ENCODE data around the gene CHST1. TPM values are rescaled to one million over a fixed set of nuclear protein-coding genes. Genes with fewer than 3 reads are reported as not detected.

Gene CHST1
- total RNA-seq, 1 experiment from 2014 or later: not detected

GRCh38 chr11:45614196-45614828 lies 51.1 kb downstream of the CHST1 start:
- DNase-seq (ENCODE audit: extremely low read depth, low read depth): no peak

- DNase-seq (ENCODE audit: extremely low read depth, low read depth): no peak
Measured at GRCh38 chr11:45610627-45611026, 54.8 kb downstream of the CHST1 start.

- no peak for DNase-seq (ENCODE audit: extremely low read depth, low read depth)
Measured at GRCh38 chr11:45609902-45610301, 55.5 kb downstream of the CHST1 start.

GRCh38 chr11:45609337-45609736 lies 56.1 kb downstream of the CHST1 start:
- no peak for DNase-seq (ENCODE audit: extremely low read depth, low read depth)

- no peak for DNase-seq (ENCODE audit: extremely low read depth, low read depth)
Measured at GRCh38 chr11:45607995-45608394, 57.4 kb downstream of the CHST1 start.

- DNase-seq (ENCODE audit: extremely low read depth, low read depth): no peak
Measured at GRCh38 chr11:45606514-45607281, 58.7 kb downstream of the CHST1 start.

- DNase-seq (ENCODE audit: extremely low read depth, low read depth): no peak
Measured at GRCh38 chr11:45605051-45605450, 60.4 kb downstream of the CHST1 start.

- DNase-seq (ENCODE audit: extremely low read depth, low read depth): no peak
Measured at GRCh38 chr11:45603946-45604682, 61.3 kb downstream of the CHST1 start.

- DNase-seq (ENCODE audit: extremely low read depth, low read depth): no peak
Measured at GRCh38 chr11:45599161-45599943, 66.1 kb downstream of the CHST1 start.

Small RNAs within 50 kb of the gene (small RNA-seq; reads per million reads assigned to genes)
- 0 reads per million in 2 experiments for gene MIR7154

Other genes with a start within 250 kb of the CHST1 start
- 4.5 and 4.9 TPM in 2 replicates for gene SLC35C1, start 139.5 kb upstream of the CHST1 start, total RNA-seq (2014; rRNA removed; shearing (Covaris generic))
- 2.5 and 2.8 TPM in 2 replicates for gene CRY2, start 181.9 kb upstream of the CHST1 start, total RNA-seq (2014; rRNA removed; shearing (Covaris generic))
- 0.35 and 0.52 TPM in 2 replicates for gene MAPK8IP1, start 220.0 kb upstream of the CHST1 start, total RNA-seq (2014; rRNA removed; shearing (Covaris generic))
- gene FREY1, start 241.6 kb upstream of the CHST1 start, total RNA-seq (2014; rRNA removed; shearing (Covaris generic)): 0.38 and 0.67 TPM in 2 replicates